HG03066 (cell line): ENCODE results near the gene FCRL6.

Experiments used
- ATAC-seq: cut with Tn5 transposase; IDR thresholded peaks from one replicate; pipeline ENCODE4 v1.9.1; 2021; ENCODE audit warnings: low read depth; ENCODE audit not compliant: unreplicated experiment

Gene FCRL6

GRCh38 chr1:159798893-159799292 is 3.3 kb upstream of the FCRL6 start:
- no peak for ATAC-seq

GRCh38 chr1:159799446-159799985 is 2.6 kb upstream of the FCRL6 start:
- no peak for ATAC-seq

GRCh38 chr1:159800177-159800930 is 1.8 kb upstream of the FCRL6 start:
- ATAC-seq: no peak

- ATAC-seq: no peak
Measured at GRCh38 chr1:159803956-159804689, 2.0 kb downstream of the FCRL6 start.

- ATAC-seq: no peak
Measured at GRCh38 chr1:159804924-159805323, 2.8 kb downstream of the FCRL6 start.

- ATAC-seq: no peak
Measured at GRCh38 chr1:159815926-159816325, 13.8 kb downstream of the FCRL6 start.

GRCh38 chr1:159817276-159818041 is 15.3 kb downstream of the FCRL6 start:
- no peak for ATAC-seq

- no peak for ATAC-seq
Measured at GRCh38 chr1:159821171-159821867, 19.2 kb downstream of the FCRL6 start.

GRCh38 chr1:159823406-159823805 is 21.2 kb downstream of the FCRL6 start:
- no peak for ATAC-seq

GRCh38 chr1:159825564-159825963 is 23.4 kb downstream of the FCRL6 start:
- no peak for ATAC-seq

- ATAC-seq: no peak
Measured at GRCh38 chr1:159826441-159827101, 24.4 kb downstream of the FCRL6 start, which contains the start of gene SLAMF8. Gene SLAMF8 (plus strand): TSS chr1:159826873. CDS start chr1:159826899, 26 bp downstream.

GRCh38 chr1:159827102-159827490 is 24.9 kb downstream of the FCRL6 start:
- no peak for ATAC-seq

GRCh38 chr1:159827549-159827948 is 25.4 kb downstream of the FCRL6 start:
- no peak for ATAC-seq

- ATAC-seq: no peak
Measured at GRCh38 chr1:159828176-159828575, 26.0 kb downstream of the FCRL6 start.

GRCh38 chr1:159828581-159829272 is 26.6 kb downstream of the FCRL6 start:
- no peak for ATAC-seq

GRCh38 chr1:159829273-159829634 is 27.1 kb downstream of the FCRL6 start:
- ATAC-seq: peak; percentile 76

GRCh38 chr1:159829822-159830465 is 27.8 kb downstream of the FCRL6 start:
- no peak for ATAC-seq

GRCh38 chr1:159830722-159831121 is 28.6 kb downstream of the FCRL6 start:
- ATAC-seq: no peak
